ENCODE data around the gene RAB40C. TPM values are rescaled to one million over a fixed set of nuclear protein-coding genes. Genes with fewer than 3 reads are reported as not detected.

Gene RAB40C
- total RNA-seq, 1 donor, result 11.2 TPM

GRCh38 chr16:578232-578869 is 11.5 kb upstream of the RAB40C start:
- Histone ChIP-seq H3K4me2 (ENCODE audit: insufficient read depth, low read length) (no peak overlapping the region), H3K4me1 (ENCODE audit: insufficient read depth, low read length) (no peaks in the 10 kb centered on the region), H3K27me3 (ENCODE audit: insufficient read depth, low read length) (no peaks in the 10 kb centered on the region), H3K9me3 (ENCODE audit: low read depth, low read length) (no peaks in the 10 kb centered on the region), H3K36me3 (ENCODE audit: insufficient read depth, low read length) (no peaks in the 10 kb centered on the region), H4K20me1 (ENCODE audit: insufficient read depth, low read length) (peaks cover 8% of the 10 kb centered on the region), H2AFZ (ENCODE audit: low read length) (no peak overlapping the region), H3K79me2 (ENCODE audit: insufficient read depth, low read length) (no peaks in the 10 kb centered on the region), H3K4me3 (ENCODE audit: insufficient read depth, low read length) (no peak overlapping the region), H3K27ac (ENCODE audit: low read depth, low read length) (no peak overlapping the region)
- TF ChIP-seq CTCF (IDR thresholded peaks at IDR 0.05; ENCODE audit: extremely low read depth, low read depth, low read length), result no peak
- no peak for DNase-seq (ENCODE audit: insufficient read length, low spot score, missing footprints)

- no peaks in the 10 kb centered on the region for H3K9me3 ChIP-seq (ENCODE audit: low read depth, low read length)
- H3K4me1 ChIP-seq (ENCODE audit: insufficient read depth, low read length), result no peaks in the 10 kb centered on the region
- no peaks in the 10 kb centered on the region for H3K36me3 ChIP-seq (ENCODE audit: insufficient read depth, low read length)
- peak; percentile 65 for TF ChIP-seq CTCF (IDR thresholded peaks at IDR 0.05; ENCODE audit: extremely low read depth, low read depth, low read length)
- no peak overlapping the region for H3K27ac ChIP-seq (ENCODE audit: low read depth, low read length)
- no peaks in the 10 kb centered on the region for H3K27me3 ChIP-seq (ENCODE audit: insufficient read depth, low read length)
- no peak overlapping the region for H3K4me3 ChIP-seq (ENCODE audit: insufficient read depth, low read length)
- no peaks in the 10 kb centered on the region for H3K79me2 ChIP-seq (ENCODE audit: insufficient read depth, low read length)
- H4K20me1 ChIP-seq (ENCODE audit: insufficient read depth, low read length), result peaks cover 8% of the 10 kb centered on the region
- peak overlapping the region; percentile 63 for H3K4me2 ChIP-seq (ENCODE audit: insufficient read depth, low read length)
- no peak overlapping the region for H2AFZ ChIP-seq (ENCODE audit: low read length)
- peak; percentile 99 for DNase-seq (ENCODE audit: insufficient read length, low spot score, missing footprints)
These were observed 10.9 kb upstream of the RAB40C start for GRCh38 chr16:578870-579405.

- no peak for TF ChIP-seq CTCF (IDR thresholded peaks at IDR 0.05; ENCODE audit: extremely low read depth, low read depth, low read length)
- DNase-seq (ENCODE audit: insufficient read length, low spot score, missing footprints), result peak; percentile 74
These were observed 9.5 kb upstream of the RAB40C start for GRCh38 chr16:580141-580945.

GRCh38 chr16:580946-581498 is 8.8 kb upstream of the RAB40C start:
- Histone ChIP-seq H3K4me2 (ENCODE audit: insufficient read depth, low read length) (no peak overlapping the region), H3K9me3 (ENCODE audit: low read depth, low read length) (no peaks in the 10 kb centered on the region), H3K27me3 (ENCODE audit: insufficient read depth, low read length) (no peaks in the 10 kb centered on the region), H3K79me2 (ENCODE audit: insufficient read depth, low read length) (no peaks in the 10 kb centered on the region), H4K20me1 (ENCODE audit: insufficient read depth, low read length) (peaks cover 3% of the 10 kb centered on the region), H3K4me3 (ENCODE audit: insufficient read depth, low read length) (no peak overlapping the region), H3K36me3 (ENCODE audit: insufficient read depth, low read length) (no peaks in the 10 kb centered on the region), H2AFZ (ENCODE audit: low read length) (no peak overlapping the region), H3K27ac (ENCODE audit: low read depth, low read length) (no peak overlapping the region), H3K4me1 (ENCODE audit: insufficient read depth, low read length) (peaks cover 6% of the 10 kb centered on the region)
- DNase-seq (ENCODE audit: insufficient read length, low spot score, missing footprints), result peak; percentile 79
- TF ChIP-seq CTCF (IDR thresholded peaks at IDR 0.05; ENCODE audit: extremely low read depth, low read depth, low read length), result no peak

More at GRCh38 chr16:580141-580945, 9.5 kb upstream of the RAB40C start:
- Histone ChIP-seq H3K36me3 (ENCODE audit: insufficient read depth, low read length) (no peaks in the 10 kb centered on the region), H3K27me3 (ENCODE audit: insufficient read depth, low read length) (no peaks in the 10 kb centered on the region), H3K4me2 (ENCODE audit: insufficient read depth, low read length) (no peak overlapping the region), H3K79me2 (ENCODE audit: insufficient read depth, low read length) (no peaks in the 10 kb centered on the region), H2AFZ (ENCODE audit: low read length) (no peak overlapping the region), H3K4me1 (ENCODE audit: insufficient read depth, low read length) (no peaks in the 10 kb centered on the region), H3K9me3 (ENCODE audit: low read depth, low read length) (no peaks in the 10 kb centered on the region), H4K20me1 (ENCODE audit: insufficient read depth, low read length) (peaks cover 3% of the 10 kb centered on the region), H3K27ac (ENCODE audit: low read depth, low read length) (no peak overlapping the region), H3K4me3 (ENCODE audit: insufficient read depth, low read length) (no peak overlapping the region)
